HL-60 (cell line): ENCODE results near the gene VWA8.

Experiments
- DNase-seq, 2 experiments: peaks; one replicate each; pipeline ENCODE4 v3.0.0-alpha.2; 2010 to 2020; ENCODE audit warnings: low read depth in 1 of 2, low spot score in 1 of 2
- H3K27ac ChIP-seq: fragments of 250-450 bp; sonication (Bioruptor Pico); replicated peaks from 2 replicates; pipeline ENCODE4 v1.5.1; 2020; ENCODE audit warnings: mild to moderate bottlenecking, moderate library complexity
- H3K27me3 ChIP-seq: fragments of 250-450 bp; sonication (Bioruptor Pico); 2 replicates; pipeline ENCODE4 v1.5.1; 2021; ENCODE audit warnings: mild to moderate bottlenecking, moderate library complexity; ENCODE audit not compliant: insufficient read depth, poor library complexity, severe bottlenecking
- H3K4me3 ChIP-seq: replicated peaks from 2 replicates; pipeline ENCODE4 v1.5.1; 2011; ENCODE audit warnings: mild to moderate bottlenecking, control low read depth, low read length; ENCODE audit not compliant: insufficient read depth
- GABPA ChIP-seq: IDR thresholded peaks from 2 replicates; pipeline ENCODE4 v1.6.1; 2012; ENCODE audit warnings: low read depth
- POLR2AphosphoS5 ChIP-seq: IDR thresholded peaks from 2 replicates; pipeline ENCODE4 v1.6.1; 2012; ENCODE audit warnings: low read depth
- SPI1 ChIP-seq: IDR thresholded peaks from 2 replicates; pipeline ENCODE4 v1.6.1; 2012; ENCODE audit warnings: low read depth, mild to moderate bottlenecking, borderline replicate concordance
- TF ChIP-seq, protein P1 (sequence below): IDR thresholded peaks from 2 replicates; pipeline ENCODE4 v1.6.1; 2012; ENCODE audit warnings: low read depth; ENCODE audit not compliant: insufficient replicate concordance
- TF ChIP-seq, protein P2 (sequence below): IDR thresholded peaks from one replicate; pipeline ENCODE4 v1.5.1; 2011; ENCODE audit warnings: low read length, control low read depth, inconsistent platforms; ENCODE audit not compliant: insufficient read depth

VWA8 gene

DNA sequence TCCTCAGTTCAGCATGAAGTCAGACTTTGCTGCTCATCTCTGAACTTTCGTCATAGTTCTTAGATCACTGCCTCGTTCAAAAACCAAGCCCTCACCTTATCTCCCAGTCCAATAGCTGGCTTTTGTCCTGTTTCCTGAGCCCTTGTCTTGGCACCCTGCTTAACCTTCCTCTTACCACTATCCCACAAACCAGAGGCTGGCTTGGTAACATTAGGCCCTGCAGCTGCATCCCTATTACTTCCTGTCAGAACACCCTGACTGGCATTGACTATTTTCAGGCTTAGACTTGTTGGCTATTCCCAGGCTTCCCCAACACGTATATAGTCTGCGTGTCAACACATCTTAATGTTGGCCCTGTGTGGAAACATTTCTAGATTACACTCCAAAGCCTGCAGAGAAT lies 172.4 kb downstream of the VWA8 start:
- TF ChIP-seq, protein P1, sequence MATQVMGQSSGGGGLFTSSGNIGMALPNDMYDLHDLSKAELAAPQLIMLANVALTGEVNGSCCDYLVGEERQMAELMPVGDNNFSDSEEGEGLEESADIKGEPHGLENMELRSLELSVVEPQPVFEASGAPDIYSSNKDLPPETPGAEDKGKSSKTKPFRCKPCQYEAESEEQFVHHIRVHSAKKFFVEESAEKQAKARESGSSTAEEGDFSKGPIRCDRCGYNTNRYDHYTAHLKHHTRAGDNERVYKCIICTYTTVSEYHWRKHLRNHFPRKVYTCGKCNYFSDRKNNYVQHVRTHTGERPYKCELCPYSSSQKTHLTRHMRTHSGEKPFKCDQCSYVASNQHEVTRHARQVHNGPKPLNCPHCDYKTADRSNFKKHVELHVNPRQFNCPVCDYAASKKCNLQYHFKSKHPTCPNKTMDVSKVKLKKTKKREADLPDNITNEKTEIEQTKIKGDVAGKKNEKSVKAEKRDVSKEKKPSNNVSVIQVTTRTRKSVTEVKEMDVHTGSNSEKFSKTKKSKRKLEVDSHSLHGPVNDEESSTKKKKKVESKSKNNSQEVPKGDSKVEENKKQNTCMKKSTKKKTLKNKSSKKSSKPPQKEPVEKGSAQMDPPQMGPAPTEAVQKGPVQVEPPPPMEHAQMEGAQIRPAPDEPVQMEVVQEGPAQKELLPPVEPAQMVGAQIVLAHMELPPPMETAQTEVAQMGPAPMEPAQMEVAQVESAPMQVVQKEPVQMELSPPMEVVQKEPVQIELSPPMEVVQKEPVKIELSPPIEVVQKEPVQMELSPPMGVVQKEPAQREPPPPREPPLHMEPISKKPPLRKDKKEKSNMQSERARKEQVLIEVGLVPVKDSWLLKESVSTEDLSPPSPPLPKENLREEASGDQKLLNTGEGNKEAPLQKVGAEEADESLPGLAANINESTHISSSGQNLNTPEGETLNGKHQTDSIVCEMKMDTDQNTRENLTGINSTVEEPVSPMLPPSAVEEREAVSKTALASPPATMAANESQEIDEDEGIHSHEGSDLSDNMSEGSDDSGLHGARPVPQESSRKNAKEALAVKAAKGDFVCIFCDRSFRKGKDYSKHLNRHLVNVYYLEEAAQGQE = no peak
- DNase-seq = no peak
- Histone ChIP-seq H3K27ac (no peak overlapping the region), H3K27me3 (no peaks in the 10 kb centered on the region), H3K4me3 (no peak overlapping the region)

DNA sequence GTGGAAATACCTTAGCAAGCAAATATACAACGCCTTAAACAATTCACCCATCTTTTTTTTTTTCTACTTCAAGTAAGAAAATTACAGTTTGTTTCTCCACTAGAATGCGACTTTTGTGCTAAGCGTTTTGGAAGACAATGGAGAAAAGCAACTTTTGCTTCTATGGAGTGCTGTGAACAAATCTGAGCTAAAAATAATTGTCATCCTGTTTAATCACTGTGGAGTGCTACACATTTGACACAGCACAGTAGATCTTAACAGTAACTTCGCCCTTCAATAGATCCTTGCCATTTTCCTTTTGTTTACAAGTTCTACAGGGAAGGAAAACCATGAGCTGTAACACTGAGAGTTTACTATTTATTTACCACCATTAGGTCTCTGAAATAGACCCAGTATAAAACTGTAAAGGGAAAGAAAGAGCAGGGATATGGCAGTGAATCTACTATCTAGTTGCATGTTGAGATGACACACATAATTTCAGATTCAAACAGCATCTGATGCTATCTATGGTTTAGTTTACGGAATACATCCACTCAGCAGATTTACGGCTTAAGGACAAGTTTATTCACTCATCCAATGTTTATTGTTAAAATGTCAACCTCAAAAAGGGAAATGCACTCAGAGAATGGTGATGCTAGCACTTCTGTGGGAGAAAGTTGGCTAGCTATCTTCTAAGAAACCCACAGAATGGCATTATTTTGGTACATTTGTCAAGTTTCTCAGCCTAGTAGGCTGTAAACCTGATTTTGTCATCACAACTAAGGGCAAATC lies 175.3 kb downstream of the VWA8 start:
- TF ChIP-seq, protein P2, sequence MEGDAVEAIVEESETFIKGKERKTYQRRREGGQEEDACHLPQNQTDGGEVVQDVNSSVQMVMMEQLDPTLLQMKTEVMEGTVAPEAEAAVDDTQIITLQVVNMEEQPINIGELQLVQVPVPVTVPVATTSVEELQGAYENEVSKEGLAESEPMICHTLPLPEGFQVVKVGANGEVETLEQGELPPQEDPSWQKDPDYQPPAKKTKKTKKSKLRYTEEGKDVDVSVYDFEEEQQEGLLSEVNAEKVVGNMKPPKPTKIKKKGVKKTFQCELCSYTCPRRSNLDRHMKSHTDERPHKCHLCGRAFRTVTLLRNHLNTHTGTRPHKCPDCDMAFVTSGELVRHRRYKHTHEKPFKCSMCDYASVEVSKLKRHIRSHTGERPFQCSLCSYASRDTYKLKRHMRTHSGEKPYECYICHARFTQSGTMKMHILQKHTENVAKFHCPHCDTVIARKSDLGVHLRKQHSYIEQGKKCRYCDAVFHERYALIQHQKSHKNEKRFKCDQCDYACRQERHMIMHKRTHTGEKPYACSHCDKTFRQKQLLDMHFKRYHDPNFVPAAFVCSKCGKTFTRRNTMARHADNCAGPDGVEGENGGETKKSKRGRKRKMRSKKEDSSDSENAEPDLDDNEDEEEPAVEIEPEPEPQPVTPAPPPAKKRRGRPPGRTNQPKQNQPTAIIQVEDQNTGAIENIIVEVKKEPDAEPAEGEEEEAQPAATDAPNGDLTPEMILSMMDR = no peak
- TF ChIP-seq, protein P1 = no peak
- no peak for TF ChIP-seq GABPA
- TF ChIP-seq POLR2AphosphoS5 = no peak
- TF ChIP-seq SPI1 = no peak
- H3K27ac ChIP-seq = no peak overlapping the region
- H3K27me3 ChIP-seq = no peaks in the 10 kb centered on the region
- no peak for DNase-seq
- H3K4me3 ChIP-seq = no peak overlapping the region

DNA sequence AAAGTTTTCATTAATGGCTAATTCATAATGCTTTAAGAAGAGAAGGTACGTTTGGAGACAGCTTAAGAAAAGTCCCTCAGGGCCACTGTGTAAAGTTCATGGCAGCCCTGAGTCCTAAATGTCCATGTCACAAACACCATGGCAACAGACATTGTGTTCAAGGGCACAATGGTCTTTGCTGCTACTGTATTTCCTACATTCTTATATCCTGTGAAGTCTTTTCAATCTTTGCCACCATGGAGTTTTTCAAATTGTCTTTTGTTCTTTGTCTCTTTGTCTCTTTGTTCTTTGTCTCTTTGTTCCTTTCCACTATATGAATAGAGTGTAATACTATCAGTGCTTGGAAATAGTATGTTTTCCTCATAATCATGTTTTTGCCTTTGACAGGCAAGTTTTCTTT lies 178.8 kb downstream of the VWA8 start:
- TF ChIP-seq, protein P1 = no peak
- no peak for TF ChIP-seq SPI1
- TF ChIP-seq, protein P2 = no peak
- TF ChIP-seq POLR2AphosphoS5 = no peak
- no peak for TF ChIP-seq GABPA
- DNase-seq = no peak
- Histone ChIP-seq H3K4me3 (no peak overlapping the region), H3K27me3 (no peaks in the 10 kb centered on the region), H3K27ac (no peak overlapping the region)
